Measurements from ENCODE around the gene PCGF3.

- TF ChIP-seq CTCF (IDR thresholded peaks at IDR 0.05; ENCODE audit: low read depth, low read length) = no peak
- TF ChIP-seq EZH2phosphoT487 (IDR thresholded peaks at IDR 0.05; ENCODE audit: low read depth) = no peak
Observed at GRCh38 chr4:761086-761485, 55.5 kb downstream of the PCGF3 start.

Measured in OCI-LY3 (cell line).